Lower lobe of right lung (tissue), 2 donors: ENCODE results near the gene IFRD2. TPM values are rescaled to one million over a fixed set of nuclear protein-coding genes. Genes with fewer than 3 reads are reported as not detected.
"Not testable (repeated sequence)": the region's sequence is repeated elsewhere in the genome, so short reads cannot be mapped to it uniquely, and the experiment has no call there.

Experiments
- ATAC-seq, 2 donors: fragments of 200-7000 bp; cut with Tn5 transposase; one replicate each; pipeline ENCODE4 v1.9.1; 2020 to 2022; ENCODE audit warnings: mild to moderate bottlenecking in 2 of 2, moderate library complexity in 2 of 2
- DNase-seq: peaks from one replicate; pipeline ENCODE4 v3.0.0-alpha.2; 2020
- H3K27ac ChIP-seq: fragments of 200-600 bp; one replicate; pipeline ENCODE4 v1.8.0; 2022
- H3K27me3 ChIP-seq: fragments of 200-600 bp; one replicate; pipeline ENCODE4 v1.8.0; 2022; ENCODE audit warnings: low read depth
- H3K36me3 ChIP-seq: fragments of 200-600 bp; one replicate; pipeline ENCODE4 v1.8.0; 2022; ENCODE audit warnings: mild to moderate bottlenecking
- H3K4me1 ChIP-seq: fragments of 200-600 bp; one replicate; pipeline ENCODE4 v1.8.0; 2022
- H3K4me3 ChIP-seq: fragments of 200-600 bp; one replicate; pipeline ENCODE4 v1.8.0; 2022; ENCODE audit warnings: mild to moderate bottlenecking
- H3K9me3 ChIP-seq: fragments of 200-600 bp; one replicate; pipeline ENCODE4 v1.8.0; 2022
- intact Hi-C: fragments of 100-400 bp; cut with DNase I; formaldehyde crosslinking; loops from one replicate; pipeline ENCODE4 v1.11.0; 2022
- total RNA-seq: library from RNA; stranded (reverse); fragmentation: NEBNext Ultra II Directional; extraction: Animal tissue kit (Norgen Biotek cat#: 25700); gene quantifications from one replicate; pipeline ENCODE4 v1.2.1, GENCODE V29; 2021
- TF ChIP-seq, protein P1 (sequence below): fragments of 200-600 bp; IDR thresholded peaks from one replicate; pipeline ENCODE4 v1.8.0; 2022; ENCODE audit warnings: antibody characterized with exemption, mild to moderate bottlenecking
- donor health status: DM: no; HTN: yes; CAD: no; lungs with severe emphysema.

Gene IFRD2
- total RNA-seq, 1 donor from 2014 or later, result 66.9 TPM

DNA sequence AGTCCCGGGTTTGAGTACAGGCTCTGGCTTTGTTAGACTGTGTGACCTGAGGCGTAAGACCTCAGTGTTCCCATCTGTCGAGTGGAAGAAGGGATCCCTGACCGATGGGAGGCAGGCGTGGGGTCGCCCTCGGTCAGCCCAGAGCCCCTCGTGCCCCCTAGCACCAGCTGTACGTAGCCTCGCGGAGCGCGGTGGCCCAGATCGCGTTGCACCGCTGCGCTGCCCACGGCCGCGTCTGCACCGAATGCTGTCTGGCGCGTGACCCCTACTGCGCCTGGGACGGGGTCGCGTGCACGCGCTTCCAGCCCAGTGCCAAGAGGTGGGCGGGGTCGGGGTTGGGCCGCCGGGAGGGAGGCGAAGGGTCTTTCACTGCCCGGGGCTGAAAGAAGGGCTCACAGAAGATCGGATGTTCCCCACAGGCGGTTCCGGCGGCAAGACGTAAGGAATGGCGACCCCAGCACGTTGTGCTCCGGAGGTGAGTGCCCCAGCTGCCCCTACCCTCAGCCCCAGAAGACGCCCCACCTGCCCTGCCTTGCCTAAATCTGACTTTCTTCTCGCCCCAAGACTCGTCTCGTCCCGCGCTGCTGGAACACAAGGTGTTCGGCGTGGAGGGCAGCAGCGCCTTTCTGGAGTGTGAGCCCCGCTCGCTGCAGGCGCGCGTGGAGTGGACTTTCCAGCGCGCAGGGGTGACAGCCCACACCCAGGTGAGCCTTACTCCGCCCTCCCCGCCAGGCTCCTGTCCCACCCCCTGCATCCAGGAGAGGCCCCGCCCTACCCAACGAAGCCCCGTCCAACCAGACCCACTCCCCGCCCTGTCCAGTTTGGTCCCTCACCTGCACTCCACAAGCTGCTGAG, 16.9 kb downstream of the IFRD2 start:
- Histone ChIP-seq H3K36me3 (peaks cover 4% of the 10 kb centered on the region), H3K27me3 (peaks cover 23% of the 10 kb centered on the region), H3K4me3 (no peak overlapping the region), H3K4me1 (peaks cover 32% of the 10 kb centered on the region), H3K27ac (no peak overlapping the region), H3K9me3 (no peaks in the 10 kb centered on the region)
- DNase-seq (no peak), ATAC-seq (no peak)
- TF ChIP-seq, protein P1, sequence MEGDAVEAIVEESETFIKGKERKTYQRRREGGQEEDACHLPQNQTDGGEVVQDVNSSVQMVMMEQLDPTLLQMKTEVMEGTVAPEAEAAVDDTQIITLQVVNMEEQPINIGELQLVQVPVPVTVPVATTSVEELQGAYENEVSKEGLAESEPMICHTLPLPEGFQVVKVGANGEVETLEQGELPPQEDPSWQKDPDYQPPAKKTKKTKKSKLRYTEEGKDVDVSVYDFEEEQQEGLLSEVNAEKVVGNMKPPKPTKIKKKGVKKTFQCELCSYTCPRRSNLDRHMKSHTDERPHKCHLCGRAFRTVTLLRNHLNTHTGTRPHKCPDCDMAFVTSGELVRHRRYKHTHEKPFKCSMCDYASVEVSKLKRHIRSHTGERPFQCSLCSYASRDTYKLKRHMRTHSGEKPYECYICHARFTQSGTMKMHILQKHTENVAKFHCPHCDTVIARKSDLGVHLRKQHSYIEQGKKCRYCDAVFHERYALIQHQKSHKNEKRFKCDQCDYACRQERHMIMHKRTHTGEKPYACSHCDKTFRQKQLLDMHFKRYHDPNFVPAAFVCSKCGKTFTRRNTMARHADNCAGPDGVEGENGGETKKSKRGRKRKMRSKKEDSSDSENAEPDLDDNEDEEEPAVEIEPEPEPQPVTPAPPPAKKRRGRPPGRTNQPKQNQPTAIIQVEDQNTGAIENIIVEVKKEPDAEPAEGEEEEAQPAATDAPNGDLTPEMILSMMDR, result no peak
- intact Hi-C loops, result no loop called here

DNA sequence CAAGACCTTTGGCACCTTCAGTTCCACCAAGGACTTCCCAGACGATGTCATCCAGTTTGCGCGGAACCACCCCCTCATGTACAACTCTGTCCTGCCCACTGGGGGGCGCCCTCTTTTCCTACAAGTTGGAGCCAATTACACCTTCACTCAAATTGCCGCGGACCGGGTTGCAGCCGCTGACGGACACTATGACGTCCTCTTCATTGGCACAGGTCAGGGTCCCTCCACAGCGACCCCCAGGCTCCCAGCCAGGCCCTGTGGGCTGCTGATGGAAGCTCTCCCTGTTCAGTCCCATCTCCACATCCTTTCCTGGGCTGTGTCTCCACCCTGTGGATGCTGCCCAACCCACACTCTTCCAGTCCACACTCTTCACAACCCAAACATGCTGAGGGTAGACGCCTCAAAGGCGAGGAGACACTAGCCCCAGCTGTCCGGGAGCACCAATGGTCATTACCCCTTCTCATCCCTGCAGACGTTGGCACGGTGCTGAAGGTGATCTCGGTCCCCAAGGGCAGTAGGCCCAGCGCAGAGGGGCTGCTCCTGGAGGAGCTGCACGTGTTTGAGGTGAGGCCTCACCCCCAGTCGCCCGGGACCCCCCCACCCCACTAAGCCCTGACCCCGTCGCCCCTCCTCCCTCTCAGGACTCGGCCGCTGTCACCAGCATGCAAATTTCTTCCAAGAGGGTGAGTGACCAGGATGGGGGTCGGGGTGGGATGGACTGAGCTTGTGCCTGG, 17.7 kb downstream of the IFRD2 start:
- no peak overlapping the region for H3K27ac ChIP-seq
- H3K4me1 ChIP-seq, result peaks cover 40% of the 10 kb centered on the region
- DNase-seq (peak; percentile 83), ATAC-seq (peak; percentile 52 to 62)
- no peak overlapping the region for H3K4me3 ChIP-seq
- H3K9me3 ChIP-seq, result no peaks in the 10 kb centered on the region
- H3K36me3 ChIP-seq, result peaks cover 4% of the 10 kb centered on the region
- intact Hi-C loops, result no loop called here
- TF ChIP-seq, protein P1, result peak; percentile 71
- H3K27me3 ChIP-seq, result peaks cover 23% of the 10 kb centered on the region

DNA sequence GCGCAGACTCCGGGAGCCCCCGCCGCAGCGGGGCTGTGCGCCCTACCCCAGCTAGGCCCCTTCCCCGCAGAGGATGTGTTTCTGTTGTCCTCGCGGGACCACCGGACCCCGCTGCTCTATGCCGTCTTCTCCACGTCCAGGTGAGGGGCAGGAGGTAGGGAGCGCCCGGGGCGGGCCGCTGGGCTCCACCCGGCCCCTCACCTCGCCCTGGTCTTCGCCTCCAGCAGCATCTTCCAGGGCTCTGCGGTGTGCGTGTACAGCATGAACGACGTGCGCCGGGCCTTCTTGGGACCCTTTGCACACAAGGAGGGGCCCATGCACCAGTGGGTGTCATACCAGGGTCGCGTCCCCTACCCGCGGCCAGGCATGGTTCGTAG, 18.6 kb downstream of the IFRD2 start:
- H3K9me3 ChIP-seq, result no peaks in the 10 kb centered on the region
- H3K4me3 ChIP-seq, result peak overlapping the region; percentile 45
- peaks cover 48% of the 10 kb centered on the region for H3K4me1 ChIP-seq
- intact Hi-C loops, result no loop called here
- TF ChIP-seq, protein P1, result no peak
- H3K27ac ChIP-seq, result peak overlapping the region; percentile 38
- ATAC-seq (no peak), DNase-seq (no peak)
- H3K36me3 ChIP-seq, result peaks cover 4% of the 10 kb centered on the region
- peaks cover 23% of the 10 kb centered on the region for H3K27me3 ChIP-seq

DNA sequence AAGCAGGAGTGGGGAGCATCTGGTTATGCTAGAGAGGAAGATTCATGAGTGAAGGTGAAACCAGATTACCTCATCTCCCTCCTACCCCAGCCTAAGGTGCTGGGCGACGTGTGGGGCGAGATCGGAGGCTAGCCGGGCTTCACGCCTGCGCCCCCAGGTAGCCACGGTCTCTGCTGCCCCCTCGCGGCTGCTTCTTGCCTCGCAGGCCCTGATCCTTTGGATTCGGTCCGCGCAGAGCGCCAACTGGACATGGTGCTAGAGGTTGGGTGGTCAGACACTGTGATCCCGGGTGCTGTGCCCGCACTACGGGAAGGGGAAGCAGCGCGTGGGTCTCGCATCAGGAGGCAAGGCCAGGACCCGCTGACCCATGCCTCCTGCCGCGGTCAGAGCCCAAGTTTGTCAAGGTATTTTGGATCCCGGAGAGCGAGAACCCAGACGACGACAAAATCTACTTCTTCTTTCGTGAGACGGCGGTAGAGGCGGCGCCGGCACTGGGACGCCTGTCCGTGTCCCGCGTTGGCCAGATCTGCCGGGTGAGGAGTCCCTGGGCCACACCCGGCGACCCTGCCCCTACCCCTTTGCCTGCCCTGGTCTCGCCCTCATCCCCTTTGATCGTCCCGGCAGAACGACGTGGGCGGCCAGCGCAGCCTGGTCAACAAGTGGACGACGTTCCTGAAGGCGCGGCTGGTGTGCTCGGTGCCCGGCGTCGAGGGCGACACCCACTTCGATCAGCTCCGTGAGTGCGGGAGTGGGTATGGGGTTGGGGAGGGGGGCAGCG, 19.1 kb downstream of the IFRD2 start:
- Histone ChIP-seq H3K36me3 (peaks cover 2% of the 10 kb centered on the region), H3K27me3 (peaks cover 23% of the 10 kb centered on the region), H3K4me3 (peak overlapping the region; percentile 45), H3K9me3 (no peaks in the 10 kb centered on the region), H3K27ac (peak overlapping the region; percentile 38), H3K4me1 (peaks cover 54% of the 10 kb centered on the region)
- TF ChIP-seq, protein P1, result peak; percentile 99
- intact Hi-C loops, result no loop called here
- DNase-seq (peak; percentile 92), ATAC-seq (peak; percentile 68 to 82)

DNA sequence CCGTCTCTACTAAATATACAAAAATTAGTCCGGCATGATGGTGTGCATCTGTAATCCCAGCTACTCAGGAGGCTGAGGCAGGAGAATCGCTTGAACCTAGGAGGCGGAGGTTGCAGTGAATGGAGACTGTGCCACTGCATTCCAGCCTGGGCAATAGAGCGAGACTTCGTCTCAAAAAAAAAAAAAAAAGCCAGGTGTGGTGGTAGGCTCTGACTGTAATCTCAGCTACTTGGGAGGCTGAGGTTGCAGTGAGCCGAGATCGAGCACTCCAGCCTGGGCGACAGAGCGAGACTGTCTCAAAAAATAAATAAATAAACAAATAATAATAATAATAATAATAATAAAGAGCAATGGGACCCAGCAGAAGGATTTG, 19.7 kb downstream of the IFRD2 start:
- H3K9me3 ChIP-seq, DNase-seq, intact Hi-C loops, H3K36me3 ChIP-seq, ATAC-seq, H3K27ac ChIP-seq: not testable (repeated sequence)
- Histone ChIP-seq H3K4me3 (peak overlapping the region; percentile 45), H3K4me1 (peaks cover 55% of the 10 kb centered on the region), H3K27me3 (peaks cover 23% of the 10 kb centered on the region)
